ENCODE measurements around the gene UBA6.

GRCh38 chr4:67608027-67608426, 92.9 kb downstream of the UBA6 start:
- TF ChIP-seq, protein P1, sequence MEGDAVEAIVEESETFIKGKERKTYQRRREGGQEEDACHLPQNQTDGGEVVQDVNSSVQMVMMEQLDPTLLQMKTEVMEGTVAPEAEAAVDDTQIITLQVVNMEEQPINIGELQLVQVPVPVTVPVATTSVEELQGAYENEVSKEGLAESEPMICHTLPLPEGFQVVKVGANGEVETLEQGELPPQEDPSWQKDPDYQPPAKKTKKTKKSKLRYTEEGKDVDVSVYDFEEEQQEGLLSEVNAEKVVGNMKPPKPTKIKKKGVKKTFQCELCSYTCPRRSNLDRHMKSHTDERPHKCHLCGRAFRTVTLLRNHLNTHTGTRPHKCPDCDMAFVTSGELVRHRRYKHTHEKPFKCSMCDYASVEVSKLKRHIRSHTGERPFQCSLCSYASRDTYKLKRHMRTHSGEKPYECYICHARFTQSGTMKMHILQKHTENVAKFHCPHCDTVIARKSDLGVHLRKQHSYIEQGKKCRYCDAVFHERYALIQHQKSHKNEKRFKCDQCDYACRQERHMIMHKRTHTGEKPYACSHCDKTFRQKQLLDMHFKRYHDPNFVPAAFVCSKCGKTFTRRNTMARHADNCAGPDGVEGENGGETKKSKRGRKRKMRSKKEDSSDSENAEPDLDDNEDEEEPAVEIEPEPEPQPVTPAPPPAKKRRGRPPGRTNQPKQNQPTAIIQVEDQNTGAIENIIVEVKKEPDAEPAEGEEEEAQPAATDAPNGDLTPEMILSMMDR (IDR thresholded peaks at IDR 0.05) = no peak
- no peak for TF ChIP-seq POLR2A (IDR thresholded peaks at IDR 0.05)
- TF ChIP-seq POLR2AphosphoS5 (IDR thresholded peaks at IDR 0.05) = no peak

Data from suprapubic skin (tissue), 4 donors.